Mesendoderm (in vitro differentiated cells): ENCODE results near the gene FOLR1.

Experiments used
- DNase-seq: peaks from one replicate; pipeline ENCODE4 v3.0.0; 2013
- H2AK5ac ChIP-seq: 2 replicates; pipeline ENCODE4 v1.6.1; 2013; ENCODE audit warnings: low read length, inconsistent platforms
- H2BK120ac ChIP-seq: 2 replicates; pipeline ENCODE4 v1.6.1; 2013; ENCODE audit warnings: low read depth, mild to moderate bottlenecking, low read length, moderate library complexity, mixed read lengths
- H2BK15ac ChIP-seq: replicated peaks from 2 replicates; pipeline ENCODE4 v1.6.1; 2013; ENCODE audit warnings: low read depth, mild to moderate bottlenecking, moderate library complexity
- H2BK5ac ChIP-seq: 2 replicates; pipeline ENCODE4 v1.6.1; 2013; ENCODE audit warnings: low read length, inconsistent platforms
- H3K18ac ChIP-seq: 2 replicates; pipeline ENCODE4 v1.6.1; 2013; ENCODE audit warnings: mild to moderate bottlenecking, low read length, mixed read lengths
- H3K23ac ChIP-seq: one replicate; pipeline ENCODE4 v1.6.1; 2013; ENCODE audit warnings: low read length
- H3K27ac ChIP-seq: 2 replicates; pipeline ENCODE4 v1.5.1; 2013; ENCODE audit warnings: low read depth, mild to moderate bottlenecking, inconsistent platforms, low read length, moderate library complexity
- H3K27me3 ChIP-seq: 2 replicates; pipeline ENCODE4 v1.6.1; 2013; ENCODE audit warnings: low read length, control low read depth, mild to moderate bottlenecking, inconsistent platforms; ENCODE audit not compliant: insufficient read depth, poor library complexity
- H3K36me3 ChIP-seq: 2 replicates; pipeline ENCODE4 v1.6.1; 2013; ENCODE audit warnings: low read length, inconsistent platforms; ENCODE audit not compliant: control insufficient read depth, insufficient read depth
- H3K4ac ChIP-seq: one replicate; pipeline ENCODE4 v1.6.1; 2013; ENCODE audit warnings: low read depth, mild to moderate bottlenecking, low read length, moderate library complexity
- H3K4me1 ChIP-seq: 2 replicates; pipeline ENCODE4 v1.6.1; 2013; ENCODE audit warnings: low read depth, low read length, inconsistent platforms; ENCODE audit not compliant: control insufficient read depth
- H3K4me2 ChIP-seq: 2 replicates; pipeline ENCODE4 v1.6.1; 2013; ENCODE audit warnings: low read length
- H3K4me3 ChIP-seq: 2 replicates; pipeline ENCODE4 v1.5.1; 2013; ENCODE audit warnings: mild to moderate bottlenecking, low read length
- H3K56ac ChIP-seq: one replicate; pipeline ENCODE4 v1.6.1; 2013; ENCODE audit warnings: low read length
- H3K79me1 ChIP-seq: 2 replicates; pipeline ENCODE4 v1.6.1; 2013; ENCODE audit warnings: low read length, inconsistent platforms
- H3K79me2 ChIP-seq: 2 replicates; pipeline ENCODE4 v1.6.1; 2013; ENCODE audit warnings: mild to moderate bottlenecking, low read length; ENCODE audit not compliant: control insufficient read depth, insufficient read depth
- H3K9ac ChIP-seq: 2 replicates; pipeline ENCODE4 v1.6.1; 2013; ENCODE audit warnings: low read length, inconsistent platforms
- H4K5ac ChIP-seq: one replicate; pipeline ENCODE4 v1.6.1; 2013; ENCODE audit warnings: low read length
- H4K8ac ChIP-seq: one replicate; pipeline ENCODE4 v1.6.1; 2013; ENCODE audit warnings: low read depth, mild to moderate bottlenecking, control low read depth, low read length, moderate library complexity
- WGBS: extraction: QIAGEN DNeasy Blood & Tissue Kit; methylation state at CpG from one replicate; pipeline ENCODE4 v1.1.7; 2013; ENCODE audit warnings: low lambda C conversion rate, missing lambda C conversion rate; ENCODE audit not compliant: insufficient coverage; ENCODE audit errors: extremely low coverage; 5-methylcytosine and 5-hydroxymethylcytosine counted together

FOLR1 gene

GRCh38 chr11:72237112-72237931, 45.4 kb downstream of the FOLR1 start:
- Histone ChIP-seq H3K18ac (no peak overlapping the region), H3K36me3 (peaks cover 11% of the 10 kb centered on the region), H2BK5ac (no peak overlapping the region), H3K4me3 (no peak overlapping the region), H3K9ac (peak overlapping the region; percentile 42), H3K79me2 (no peaks in the 10 kb centered on the region), H3K27ac (no peak overlapping the region), H3K56ac (peak overlapping the region; percentile 58), H3K4me1 (peaks cover 12% of the 10 kb centered on the region), H4K5ac (no peak overlapping the region), H3K4ac (no peak overlapping the region), H4K8ac (no peak overlapping the region), H3K23ac (no peak overlapping the region), H2BK120ac (no peak overlapping the region), H2BK15ac (no peak overlapping the region), H3K79me1 (no peaks in the 10 kb centered on the region), H3K4me2 (no peak overlapping the region), H3K27me3 (peaks cover 20% of the 10 kb centered on the region), H2AK5ac (no peak overlapping the region)
- no peak for DNase-seq
- WGBS: no CpG with 5 or more reads among the region's 22 CpGs

GRCh38 chr11:72238040-72238450, 46.1 kb downstream of the FOLR1 start:
- DNase-seq: peak; percentile 97
- H2BK5ac ChIP-seq: no peak overlapping the region
- H3K4ac ChIP-seq: no peak overlapping the region
- H3K4me1 ChIP-seq: peaks cover 12% of the 10 kb centered on the region
- H4K8ac ChIP-seq: no peak overlapping the region
- H3K9ac ChIP-seq: peak overlapping the region; percentile 42
- no CpG with 5 or more reads among the region's 16 CpGs for WGBS
- H3K36me3 ChIP-seq: peaks cover 10% of the 10 kb centered on the region
- H3K56ac ChIP-seq: peak overlapping the region; percentile 58
- H2BK120ac ChIP-seq: no peak overlapping the region
- no peak overlapping the region for H2BK15ac ChIP-seq
- no peak overlapping the region for H3K18ac ChIP-seq
- no peak overlapping the region for H3K27ac ChIP-seq
- H2AK5ac ChIP-seq: no peak overlapping the region
- H3K79me1 ChIP-seq: no peaks in the 10 kb centered on the region
- peaks cover 25% of the 10 kb centered on the region for H3K27me3 ChIP-seq
- H4K5ac ChIP-seq: no peak overlapping the region
- H3K79me2 ChIP-seq: no peaks in the 10 kb centered on the region
- H3K4me2 ChIP-seq: no peak overlapping the region
- no peak overlapping the region for H3K23ac ChIP-seq
- H3K4me3 ChIP-seq: no peak overlapping the region

GRCh38 chr11:72238492-72239312, 46.8 kb downstream of the FOLR1 start:
- Histone ChIP-seq H3K27ac (no peak overlapping the region), H3K23ac (no peak overlapping the region), H2BK5ac (no peak overlapping the region), H4K5ac (no peak overlapping the region), H3K4me1 (peaks cover 12% of the 10 kb centered on the region), H3K79me2 (no peaks in the 10 kb centered on the region), H2AK5ac (no peak overlapping the region), H3K4me3 (no peak overlapping the region), H2BK15ac (no peak overlapping the region), H4K8ac (no peak overlapping the region), H3K27me3 (peaks cover 32% of the 10 kb centered on the region), H3K36me3 (peaks cover 3% of the 10 kb centered on the region), H3K4ac (no peak overlapping the region), H3K4me2 (peak overlapping the region; percentile 55), H2BK120ac (no peak overlapping the region), H3K9ac (peak overlapping the region; percentile 50), H3K79me1 (no peaks in the 10 kb centered on the region), H3K56ac (peak overlapping the region; percentile 74), H3K18ac (no peak overlapping the region)
- no CpG with 5 or more reads among the region's 28 CpGs for WGBS
- DNase-seq: peak; percentile 56

GRCh38 chr11:72239313-72239848, 47.4 kb downstream of the FOLR1 start:
- H3K4me2 ChIP-seq: peak overlapping the region; percentile 2
- H4K8ac ChIP-seq: no peak overlapping the region
- no peaks in the 10 kb centered on the region for H3K79me1 ChIP-seq
- peaks cover 32% of the 10 kb centered on the region for H3K27me3 ChIP-seq
- H3K4me3 ChIP-seq: no peak overlapping the region
- H2BK5ac ChIP-seq: no peak overlapping the region
- H3K79me2 ChIP-seq: no peaks in the 10 kb centered on the region
- no peak overlapping the region for H2BK120ac ChIP-seq
- H3K4me1 ChIP-seq: peaks cover 12% of the 10 kb centered on the region
- no peak overlapping the region for H3K27ac ChIP-seq
- no peak overlapping the region for H2AK5ac ChIP-seq
- peak overlapping the region; percentile 86 for H3K56ac ChIP-seq
- peak overlapping the region; percentile 69 for H3K9ac ChIP-seq
- H3K23ac ChIP-seq: no peak overlapping the region
- DNase-seq: peak; percentile 78
- H3K36me3 ChIP-seq: peaks cover 2% of the 10 kb centered on the region
- no peak overlapping the region for H4K5ac ChIP-seq
- H3K18ac ChIP-seq: peak overlapping the region; percentile 81
- peak overlapping the region; percentile 64 for H3K4ac ChIP-seq
- no peak overlapping the region for H2BK15ac ChIP-seq
- WGBS: no CpG with 5 or more reads among the region's 25 CpGs

GRCh38 chr11:72239849-72240460, 48.0 kb downstream of the FOLR1 start:
- no peak overlapping the region for H2AK5ac ChIP-seq
- no CpG with 5 or more reads among the region's 69 CpGs for whole genome bisulfite sequencing
- H3K23ac ChIP-seq: no peak overlapping the region
- H3K56ac ChIP-seq: peak overlapping the region; percentile 86
- peaks cover 32% of the 10 kb centered on the region for H3K27me3 ChIP-seq
- peak overlapping the region; percentile 81 for H3K18ac ChIP-seq
- H2BK120ac ChIP-seq: no peak overlapping the region
- no peaks in the 10 kb centered on the region for H3K79me2 ChIP-seq
- peak overlapping the region; percentile 77 for H4K8ac ChIP-seq
- H3K4me1 ChIP-seq: peaks cover 12% of the 10 kb centered on the region
- peak overlapping the region; percentile 38 for H3K4me2 ChIP-seq
- peak overlapping the region; percentile 69 for H3K9ac ChIP-seq
- no peak overlapping the region for H4K5ac ChIP-seq
- peaks cover 2% of the 10 kb centered on the region for H3K36me3 ChIP-seq
- H2BK15ac ChIP-seq: no peak overlapping the region
- DNase-seq: peak; percentile 18
- no peak overlapping the region for H3K4me3 ChIP-seq
- H3K27ac ChIP-seq: no peak overlapping the region
- H2BK5ac ChIP-seq: no peak overlapping the region
- peak overlapping the region; percentile 64 for H3K4ac ChIP-seq
- H3K79me1 ChIP-seq: no peaks in the 10 kb centered on the region
